Hypothalamus (tissue), 51 donors: ENCODE measurements around the gene ZACN.
"Not testable (repeated sequence)": the region's sequence is repeated elsewhere in the genome, so short reads cannot be mapped to it uniquely, and the experiment has no call there.

ENCODE experiments used
- DNase-seq, 51 donors: peaks; one replicate each; lab custom pipeline; 2025; lab: John Stamatoyannopoulos, UW

ZACN gene

DNA sequence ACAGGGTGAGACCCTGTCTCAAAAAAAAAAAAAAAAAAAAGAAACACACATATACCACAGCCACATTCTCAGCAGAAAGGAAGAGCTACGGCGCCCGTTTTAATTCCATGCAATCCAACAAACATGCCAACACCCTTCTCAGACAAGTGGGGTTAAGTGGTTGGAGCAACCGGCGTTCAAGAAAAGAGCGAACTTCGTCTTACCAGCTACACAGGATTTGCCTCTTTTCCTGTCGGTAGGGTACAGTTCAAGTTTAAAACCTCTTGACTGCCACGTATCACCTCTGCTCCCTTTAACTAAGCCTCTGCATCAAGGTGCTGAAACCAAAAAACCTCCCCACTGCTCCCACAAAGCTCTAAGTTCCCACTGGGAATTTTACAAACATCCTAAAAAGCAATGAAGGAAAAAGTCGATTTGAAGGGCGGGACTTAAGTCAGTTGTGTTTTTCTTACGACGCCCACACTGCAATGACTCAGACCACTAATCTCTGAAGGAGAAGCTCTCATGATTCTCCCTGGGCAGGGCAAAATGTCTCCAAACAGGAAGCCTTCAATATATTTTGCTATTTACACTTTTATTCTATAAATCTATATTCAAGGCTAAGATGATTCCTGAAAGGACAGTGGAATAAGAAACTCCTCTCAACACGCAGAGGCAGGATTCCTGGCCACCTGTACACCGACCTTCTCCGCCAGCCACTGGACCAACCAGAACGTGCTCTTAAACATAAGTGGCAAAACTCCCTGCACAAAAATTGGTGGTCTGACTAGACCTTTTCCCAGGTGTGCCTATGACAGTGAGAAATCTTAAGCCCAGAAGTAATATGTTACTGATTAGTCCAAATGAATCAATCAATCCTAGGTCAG is 25.5 kb upstream of the ZACN start:
- no peak for DNase-seq

DNA sequence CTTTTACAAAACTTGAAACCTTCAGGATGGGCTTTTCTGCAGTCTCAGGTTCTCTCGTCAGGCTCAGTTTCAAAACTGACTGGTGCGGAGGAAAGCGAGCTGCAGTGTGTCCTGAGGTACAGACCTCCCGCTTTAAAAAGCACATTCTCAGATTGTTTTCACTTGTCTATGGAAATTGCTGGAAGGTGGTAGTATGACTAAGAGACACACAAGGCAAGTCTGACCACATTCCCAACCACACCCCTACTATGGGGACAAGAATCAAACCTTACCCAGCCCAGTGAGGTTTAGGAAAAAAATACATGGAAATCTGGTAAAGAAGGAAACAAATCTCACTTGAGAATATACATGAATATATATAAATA is 24.9 kb upstream of the ZACN start:
- DNase-seq = no peak

DNA sequence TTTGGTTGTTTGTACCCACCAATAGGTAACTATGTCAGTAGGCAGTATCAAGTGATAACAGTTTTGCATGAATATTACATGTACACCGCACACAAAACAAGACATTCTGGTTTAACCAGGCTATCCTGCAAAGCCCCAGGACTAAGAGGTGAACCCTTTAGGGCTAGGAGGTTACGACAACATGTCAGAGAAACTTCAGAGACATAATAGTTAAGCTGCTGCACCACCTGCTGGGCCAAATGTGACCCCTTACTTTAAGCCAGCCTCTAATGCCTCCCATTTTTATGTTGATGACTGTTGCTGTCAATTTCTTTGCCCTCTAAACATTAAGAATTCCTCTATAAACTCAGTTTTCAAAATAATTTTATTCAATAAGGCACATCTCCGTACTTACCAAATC is 22.1 kb upstream of the ZACN start:
- DNase-seq = no peak

DNA sequence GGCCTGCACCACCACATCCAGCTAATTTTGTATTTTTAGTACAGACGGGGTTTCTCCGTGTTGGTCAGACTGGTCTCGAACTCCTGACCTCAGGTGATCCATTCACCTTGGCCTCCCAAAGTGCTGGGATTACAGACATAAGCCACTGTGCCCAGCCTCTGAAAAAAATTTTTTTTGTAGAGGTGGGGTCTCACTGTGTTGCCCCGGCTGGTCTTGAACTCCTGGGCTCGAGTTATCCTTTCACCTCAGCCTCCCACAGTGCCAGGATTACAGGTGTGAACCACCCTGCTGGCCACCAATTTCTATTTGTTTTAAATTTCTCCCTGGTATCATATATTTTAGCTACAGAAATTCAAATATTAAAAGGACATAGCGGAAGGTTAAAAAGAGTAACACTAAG is 20.7 kb upstream of the ZACN start:
- DNase-seq = not testable (repeated sequence)

DNA sequence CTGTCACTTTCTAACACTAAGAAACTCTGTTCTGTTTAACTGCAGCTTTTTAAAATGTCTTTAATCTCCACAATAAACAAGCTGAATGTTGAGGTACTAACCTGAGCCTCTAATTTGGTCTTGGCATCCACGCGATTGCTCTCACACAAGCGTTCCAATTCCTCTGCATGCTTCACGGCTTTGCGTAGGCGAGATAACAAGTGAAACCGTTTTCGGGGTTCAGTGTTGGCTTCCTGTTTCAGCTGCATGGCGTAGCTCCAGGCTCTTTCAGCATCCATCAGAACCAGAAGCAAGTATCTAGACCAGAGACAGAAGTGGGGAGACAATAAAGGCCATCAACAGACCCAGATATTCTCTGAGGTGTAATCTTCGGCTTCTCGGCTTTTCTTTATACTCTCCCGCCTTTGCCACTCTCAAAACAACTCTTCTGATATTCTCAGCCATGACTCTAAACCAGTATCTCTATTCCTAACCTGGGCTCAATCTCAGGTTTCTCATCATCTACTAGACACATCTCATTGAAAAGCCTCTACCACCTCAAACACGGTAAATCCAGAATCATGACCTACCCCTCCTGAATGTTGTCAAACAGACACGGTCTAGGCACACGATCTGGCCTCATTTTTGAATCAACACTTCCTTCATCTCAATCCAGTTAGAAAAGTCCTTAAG is 15.0 kb upstream of the ZACN start:
- no peak for DNase-seq

DNA sequence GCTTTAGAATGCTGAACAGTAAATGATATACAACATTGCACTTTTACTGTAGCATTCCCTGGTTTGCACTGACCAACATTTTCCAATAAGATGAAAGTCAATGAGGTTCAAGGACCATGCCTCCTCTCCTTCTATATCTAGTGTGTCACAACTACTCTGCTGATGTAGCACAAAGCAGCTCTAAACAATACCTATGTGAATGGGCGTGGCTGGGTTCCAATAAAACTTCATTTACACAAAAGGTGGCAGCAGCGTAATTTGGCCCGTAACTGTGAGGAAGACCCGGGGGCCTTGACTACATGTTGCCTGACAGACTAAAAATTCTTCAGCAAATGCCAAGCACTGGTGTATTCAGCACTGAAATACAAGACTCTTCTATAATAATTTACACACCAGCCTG is 13.2 kb upstream of the ZACN start:
- DNase-seq = no peak

DNA sequence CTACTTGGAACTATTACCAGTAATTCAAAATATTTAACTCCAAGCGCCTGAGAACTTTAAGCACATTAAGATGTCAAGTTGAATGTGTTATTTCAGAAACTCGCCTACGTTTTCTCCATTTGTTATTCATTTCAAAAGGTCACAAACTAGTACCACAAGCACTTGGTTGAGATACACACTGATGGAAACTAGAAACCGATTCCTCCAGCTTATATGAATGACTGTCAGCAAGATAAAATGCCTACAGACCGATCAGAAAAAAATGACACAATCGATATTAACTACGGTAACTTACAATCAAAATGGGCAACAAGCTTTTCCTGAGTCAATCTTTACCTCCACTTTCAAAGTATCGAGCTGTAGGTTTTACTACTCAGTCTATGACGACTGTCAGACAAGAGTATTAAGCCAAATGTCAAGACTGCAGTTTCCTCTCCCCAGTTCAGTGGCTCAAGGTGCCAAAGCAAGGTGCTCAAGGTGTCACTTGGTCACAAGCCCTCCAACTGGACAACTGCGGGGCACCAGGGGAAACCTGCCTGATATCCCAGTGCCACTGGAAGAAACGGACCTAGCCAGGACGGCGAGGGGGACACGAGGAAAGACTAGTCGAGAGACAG is 7.3 kb upstream of the ZACN start:
- DNase-seq = no peak

DNA sequence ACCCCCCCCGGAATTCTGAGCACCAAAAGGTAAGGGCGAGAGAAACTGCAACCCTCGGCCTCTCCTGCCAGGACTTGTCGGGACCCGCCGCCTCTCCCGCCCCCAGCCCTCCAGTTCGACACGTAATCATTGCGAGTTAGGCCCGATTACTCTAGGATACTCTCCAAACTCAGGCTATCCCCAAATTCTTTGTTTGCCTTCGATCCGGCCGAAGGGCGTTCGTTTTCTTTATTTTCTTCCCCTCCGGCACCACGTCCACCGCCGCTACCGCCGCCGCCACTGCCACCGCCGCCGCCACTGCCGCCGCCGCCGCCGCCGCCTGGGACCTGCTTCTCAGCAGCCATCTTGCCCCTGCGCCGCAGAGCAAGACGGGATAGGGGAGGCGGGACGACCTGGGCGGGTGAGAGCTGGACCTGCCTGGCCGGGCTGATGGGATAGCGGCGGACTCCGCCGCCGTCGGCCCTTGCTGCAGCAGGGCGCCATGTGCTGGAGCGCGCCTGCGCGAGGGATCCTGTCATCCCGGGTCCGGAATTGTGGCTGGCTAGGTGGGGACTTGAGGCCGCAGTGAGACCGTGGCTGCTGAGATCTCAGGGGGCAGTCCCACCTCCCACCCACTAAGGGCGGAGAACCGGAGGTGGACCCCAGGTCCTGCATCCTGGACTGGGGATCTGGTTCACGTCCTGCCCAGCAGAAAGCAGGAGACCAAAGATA is 6.7 kb upstream of the ZACN start, which contains the start of gene SRP68:
Gene SRP68, minus strand, starts transcription at position 370 of the 711 bp plus-strand sequence. Its CDS starts 26 bp downstream, at position 344.
- DNase-seq = peak; percentile 78 to 98 (median 94)

DNA sequence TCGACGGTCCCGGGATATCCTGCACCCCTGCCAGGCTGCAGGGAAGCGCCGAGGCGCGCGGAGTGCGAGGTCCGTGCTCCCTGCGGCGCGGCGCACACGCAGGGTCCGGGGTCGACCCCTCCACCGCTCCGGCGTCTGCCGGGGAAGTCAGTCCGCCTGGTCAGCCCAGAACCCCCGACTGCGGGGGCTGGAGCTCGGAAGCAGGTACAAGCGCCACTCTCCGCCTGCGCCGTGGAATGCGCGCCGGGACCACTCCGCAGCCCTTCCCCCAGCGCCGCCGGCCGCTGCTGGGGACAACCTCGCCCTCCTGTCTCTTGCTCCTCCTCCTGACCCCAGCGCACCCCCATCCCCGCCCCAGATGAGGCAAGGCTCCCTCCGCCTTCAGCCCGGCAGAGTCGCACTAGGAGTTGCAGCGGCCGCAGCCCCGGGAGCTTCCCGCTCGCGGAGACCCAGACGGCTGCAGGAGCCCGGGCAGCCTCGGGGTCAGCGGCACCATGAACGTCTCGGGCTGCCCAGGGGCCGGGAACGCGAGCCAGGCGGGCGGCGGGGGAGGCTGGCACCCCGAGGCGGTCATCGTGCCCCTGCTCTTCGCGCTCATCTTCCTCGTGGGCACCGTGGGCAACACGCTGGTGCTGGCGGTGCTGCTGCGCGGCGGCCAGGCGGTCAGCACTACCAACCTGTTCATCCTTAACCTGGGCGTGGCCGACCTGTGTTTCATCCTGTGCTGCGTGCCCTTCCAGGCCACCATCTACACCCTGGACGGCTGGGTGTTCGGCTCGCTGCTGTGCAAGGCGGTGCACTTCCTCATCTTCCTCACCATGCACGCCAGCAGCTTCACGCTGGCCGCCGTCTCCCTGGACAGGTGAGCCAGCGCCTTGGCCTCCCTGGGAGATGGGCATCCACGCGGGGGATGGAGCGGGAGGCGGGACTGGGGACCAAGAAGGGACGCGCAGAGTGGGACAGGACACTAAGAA is 4.3 kb upstream of the ZACN start, which contains the start of gene GALR2:
Gene GALR2, plus strand, starts transcription at position 392 of the 974 bp plus-strand sequence. Its CDS starts 103 bp downstream, at position 495.
- no peak for DNase-seq

DNA sequence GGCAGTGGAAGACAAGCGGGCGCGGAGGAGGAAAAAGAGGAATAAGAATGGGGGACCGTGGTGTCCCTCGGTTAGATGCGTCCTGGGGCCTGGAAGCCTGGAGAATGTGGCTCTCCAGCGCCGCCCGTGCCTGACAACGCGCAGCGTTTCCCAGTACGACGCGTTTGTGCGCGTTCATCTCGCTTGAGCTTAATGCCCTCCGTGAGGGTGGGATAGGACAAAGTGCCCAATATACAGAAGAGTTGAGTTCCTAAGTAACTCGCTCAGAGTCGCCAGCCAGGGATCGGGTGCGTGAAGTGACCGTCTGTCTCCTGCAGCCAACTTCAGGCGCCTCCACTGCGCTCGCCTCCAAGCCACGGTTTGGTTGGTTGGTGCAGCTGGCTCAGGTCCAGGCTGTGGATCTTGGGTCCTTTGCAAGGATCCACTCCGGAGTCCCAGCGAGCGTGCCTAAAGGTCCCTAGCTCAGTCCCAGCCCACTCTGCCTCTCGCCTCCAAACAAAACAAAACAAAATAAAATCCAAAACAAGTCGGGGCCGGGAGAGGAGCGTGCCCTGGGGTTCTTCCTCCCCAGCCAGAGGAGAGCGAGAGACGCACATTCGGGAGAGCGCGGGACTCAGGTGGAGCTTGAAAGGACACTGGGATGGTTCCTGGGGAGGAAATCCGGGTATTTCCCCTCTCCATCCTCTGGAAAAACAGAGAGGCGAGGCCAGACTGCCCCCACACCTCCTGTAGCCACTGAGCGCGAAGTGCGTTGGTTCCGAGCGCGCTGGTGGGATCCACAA is 3.4 kb upstream of the ZACN start:
- no peak for DNase-seq

DNA sequence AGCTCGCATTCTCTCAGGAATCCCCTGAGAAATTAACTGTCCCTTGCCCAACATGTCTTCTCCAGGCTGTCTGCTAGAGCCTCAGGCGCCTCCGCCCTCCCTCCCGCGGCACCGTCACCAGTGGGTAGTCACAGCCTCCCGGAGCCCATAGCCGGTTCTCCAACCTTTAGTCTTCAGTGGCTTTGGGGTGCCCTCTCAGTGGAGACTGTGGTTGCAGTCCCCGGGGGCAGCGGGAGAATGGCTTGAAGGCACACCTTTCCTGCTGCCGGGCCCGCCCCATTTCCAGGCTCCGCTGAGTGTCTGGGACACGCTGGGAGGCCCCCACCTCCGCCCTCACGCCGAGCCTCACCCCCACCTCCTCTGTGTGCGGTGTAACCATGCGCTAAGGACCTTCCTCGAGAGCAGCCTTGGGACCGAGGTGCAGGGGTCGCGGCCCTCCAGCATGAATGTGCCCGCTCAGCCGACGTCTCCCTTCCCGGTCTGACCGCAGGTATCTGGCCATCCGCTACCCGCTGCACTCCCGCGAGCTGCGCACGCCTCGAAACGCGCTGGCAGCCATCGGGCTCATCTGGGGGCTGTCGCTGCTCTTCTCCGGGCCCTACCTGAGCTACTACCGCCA is 2.7 kb upstream of the ZACN start:
- no peak for DNase-seq

DNA sequence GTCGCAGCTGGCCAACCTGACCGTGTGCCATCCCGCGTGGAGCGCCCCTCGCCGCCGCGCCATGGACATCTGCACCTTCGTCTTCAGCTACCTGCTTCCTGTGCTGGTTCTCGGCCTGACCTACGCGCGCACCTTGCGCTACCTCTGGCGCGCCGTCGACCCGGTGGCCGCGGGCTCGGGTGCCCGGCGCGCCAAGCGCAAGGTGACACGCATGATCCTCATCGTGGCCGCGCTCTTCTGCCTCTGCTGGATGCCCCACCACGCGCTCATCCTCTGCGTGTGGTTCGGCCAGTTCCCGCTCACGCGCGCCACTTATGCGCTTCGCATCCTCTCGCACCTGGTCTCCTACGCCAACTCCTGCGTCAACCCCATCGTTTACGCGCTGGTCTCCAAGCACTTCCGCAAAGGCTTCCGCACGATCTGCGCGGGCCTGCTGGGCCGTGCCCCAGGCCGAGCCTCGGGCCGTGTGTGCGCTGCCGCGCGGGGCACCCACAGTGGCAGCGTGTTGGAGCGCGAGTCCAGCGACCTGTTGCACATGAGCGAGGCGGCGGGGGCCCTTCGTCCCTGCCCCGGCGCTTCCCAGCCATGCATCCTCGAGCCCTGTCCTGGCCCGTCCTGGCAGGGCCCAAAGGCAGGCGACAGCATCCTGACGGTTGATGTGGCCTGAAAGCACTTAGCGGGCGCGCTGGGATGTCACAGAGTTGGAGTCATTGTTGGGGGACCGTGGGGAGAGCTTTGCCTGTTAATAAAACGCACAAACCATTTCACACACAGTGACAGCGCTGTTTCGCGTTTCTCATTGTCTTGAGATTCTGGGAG is 2.0 kb upstream of the ZACN start:
- DNase-seq = no peak

DNA sequence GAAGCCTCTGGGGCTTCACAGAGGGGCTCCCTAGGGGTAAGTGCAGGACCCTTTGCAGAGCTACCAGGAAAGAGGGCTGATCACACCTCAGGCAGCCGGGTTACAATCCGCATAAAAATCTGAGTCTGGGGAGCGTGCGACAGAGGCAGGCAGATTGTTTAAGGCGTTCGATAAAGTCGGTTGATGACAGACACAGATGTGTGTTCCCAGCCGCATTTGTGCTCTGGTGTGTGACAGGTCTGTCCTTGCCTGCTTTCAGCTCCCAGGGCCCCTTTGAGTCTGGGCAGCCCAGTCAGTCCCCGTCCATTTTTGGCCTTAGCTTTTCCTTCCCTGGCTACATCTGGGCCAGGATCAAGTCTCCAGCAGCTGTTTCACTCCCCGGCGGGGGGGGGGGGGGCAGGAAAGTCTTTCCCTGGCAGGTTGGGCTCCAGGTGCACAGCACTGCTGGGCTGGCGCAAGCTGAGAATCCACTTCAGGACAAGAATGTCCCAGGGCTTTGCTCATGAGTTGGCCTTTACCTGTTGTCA is 1.3 kb upstream of the ZACN start:
- DNase-seq = no peak

DNA sequence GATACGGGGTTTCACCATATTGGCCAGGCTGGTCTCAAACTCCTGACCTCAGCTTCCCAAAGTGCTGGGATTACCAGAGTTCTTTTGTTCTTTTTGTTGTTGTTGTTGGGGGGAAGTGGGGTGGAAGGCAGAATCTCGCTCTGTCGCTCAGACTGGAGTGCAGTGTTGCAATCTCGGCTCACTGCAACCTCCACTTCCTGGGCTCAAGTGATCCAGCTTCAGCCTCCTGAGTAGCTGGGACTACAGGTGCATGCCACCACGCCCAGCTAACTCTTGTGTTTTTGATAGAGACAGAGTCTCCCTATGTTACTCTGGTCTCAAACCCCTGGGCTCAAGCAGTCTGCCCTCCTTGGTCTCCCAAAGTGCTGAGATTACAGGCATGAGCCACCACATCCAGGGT is 612 bp upstream of the ZACN start:
- DNase-seq = not testable (repeated sequence)

DNA sequence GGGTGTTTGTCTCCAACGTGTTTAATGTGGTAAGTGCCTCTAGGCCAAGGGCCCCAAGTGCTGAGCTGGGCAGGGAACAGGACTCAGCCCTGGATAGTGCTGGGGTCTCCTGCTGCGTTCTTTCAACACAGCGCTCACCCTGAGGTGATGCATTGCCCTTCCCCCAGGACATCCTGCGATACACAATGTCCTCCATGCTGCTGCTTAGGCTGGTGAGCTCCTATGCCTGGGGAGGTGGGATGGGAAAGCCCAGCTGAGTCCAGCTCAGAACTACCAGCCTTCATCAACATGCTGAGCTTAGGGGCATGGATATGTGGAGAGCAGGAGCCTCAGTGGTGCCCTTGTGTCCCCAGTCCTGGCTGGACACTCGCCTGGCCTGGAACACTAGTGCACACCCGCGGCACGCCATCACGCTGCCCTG is 563 bp downstream of the ZACN start:
- no peak for DNase-seq

DNA sequence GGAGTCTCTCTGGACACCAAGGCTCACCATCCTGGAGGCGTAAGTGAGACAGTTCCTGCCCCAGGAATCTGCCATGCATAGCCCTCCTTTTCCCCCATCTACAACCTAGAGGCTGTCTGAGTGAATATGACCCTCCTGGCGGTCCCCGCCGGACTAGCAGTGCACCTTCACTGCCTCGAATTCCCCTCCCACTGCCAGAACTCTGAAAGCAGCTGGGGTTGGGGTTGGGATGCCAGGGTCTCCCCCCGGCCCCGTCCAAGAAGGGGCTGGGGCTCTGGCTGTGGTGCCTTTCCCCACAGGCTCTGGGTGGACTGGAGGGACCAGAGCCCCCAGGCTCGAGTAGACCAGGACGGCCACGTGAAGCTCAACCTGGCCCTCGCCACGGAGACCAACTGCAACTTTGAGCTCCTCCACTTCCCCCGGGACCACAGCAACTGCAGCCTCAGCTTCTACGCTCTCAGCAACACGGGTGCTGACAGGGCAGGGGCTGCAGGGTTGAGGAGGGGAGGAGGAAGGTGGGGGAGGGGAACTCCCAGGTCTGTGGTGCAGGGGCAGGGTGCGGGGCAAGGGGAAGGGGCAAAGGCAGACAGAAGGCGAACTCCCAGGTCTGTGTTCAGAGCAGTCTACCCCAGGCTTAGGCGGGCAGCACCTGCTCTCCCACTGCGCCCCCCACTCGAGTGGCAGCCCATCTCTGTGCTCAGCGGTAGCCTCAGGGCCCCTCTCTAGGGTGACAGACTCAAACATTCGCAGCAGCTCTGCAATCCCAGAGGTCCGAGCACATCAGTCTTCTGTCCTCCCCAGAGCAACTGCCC is 1.2 kb downstream of the ZACN start:
- no peak for DNase-seq
